Natural killer cell (primary cell): ENCODE results near the gene UBE2R2. TPM values are rescaled to one million over a fixed set of nuclear protein-coding genes. Genes with fewer than 3 reads are reported as not detected.
A peak's percentile ranks its signal among the peaks of the same experiment; 100 is the strongest.

Experiments
- ATAC-seq, 3 donors: fragments of 150-1000 bp in 2 of 3; fragments of 200-7000 bp in 1 of 3; cut with Tn5 transposase; 1 replicate in 1 of 3; 2 replicates in 2 of 3; pipeline ENCODE4 v1.10.0; 2021; ENCODE audit warnings: mild to moderate bottlenecking in 2 of 3, moderate library complexity in 2 of 3
- DNase-seq, 2 donors: peaks; one replicate each; pipeline versions ENCODE4 v3.0.0 to v3.0.0-alpha.2; 2013 to 2021; ENCODE audit warnings: mixed read lengths in 1 of 2
- H3K27ac ChIP-seq: one replicate; pipeline ENCODE4 v1.5.1; 2013; ENCODE audit warnings: mild to moderate bottlenecking, low read length
- H3K27me3 ChIP-seq: one replicate; pipeline ENCODE4 v1.6.1; 2013; ENCODE audit warnings: low read length; ENCODE audit not compliant: control insufficient read depth, insufficient read depth
- H3K36me3 ChIP-seq: one replicate; pipeline ENCODE4 v1.6.1; 2013; ENCODE audit warnings: low read length; ENCODE audit not compliant: control insufficient read depth, insufficient read depth
- H3K4me1 ChIP-seq: one replicate; pipeline ENCODE4 v1.6.1; 2013; ENCODE audit warnings: low read length; ENCODE audit not compliant: control insufficient read depth, insufficient read depth
- H3K4me3 ChIP-seq: one replicate; pipeline ENCODE4 v1.5.1; 2013; ENCODE audit warnings: low read length
- H3K9me3 ChIP-seq: one replicate; pipeline ENCODE4 v1.6.1; 2013; ENCODE audit warnings: low read length; ENCODE audit not compliant: control insufficient read depth, insufficient read depth
- H3K27ac Mint-ChIP-seq, 2 donors: one replicate each; pipeline ENCODE4 v1.8.0; 2022; ENCODE audit warnings: mild to moderate bottlenecking in 2 of 2, mixed read lengths in 2 of 2, moderate library complexity in 1 of 2
- H3K27me3 Mint-ChIP-seq, 2 donors: one replicate each; pipeline ENCODE4 v1.8.0; 2022; ENCODE audit warnings: low read depth in 2 of 2, mixed read lengths in 2 of 2
- H3K36me3 Mint-ChIP-seq: one replicate; pipeline ENCODE4 v1.8.0; 2022; ENCODE audit warnings: mixed read lengths
- H3K4me1 Mint-ChIP-seq, 2 donors: one replicate each; pipeline ENCODE4 v1.8.0; 2022; ENCODE audit warnings: mixed read lengths in 2 of 2
- H3K4me3 Mint-ChIP-seq: one replicate; pipeline ENCODE4 v1.8.0; 2022; ENCODE audit warnings: mild to moderate bottlenecking, moderate library complexity, mixed read lengths
- H3K9me3 Mint-ChIP-seq, 2 donors: one replicate each; pipeline ENCODE4 v1.8.0; 2022; ENCODE audit warnings: mixed read lengths in 2 of 2
- WGBS: methylation state at CpG from one replicate; pipeline ENCODE4 v1.1.7; 2013; ENCODE audit warnings: missing lambda C conversion rate; ENCODE audit not compliant: insufficient coverage; 5-methylcytosine and 5-hydroxymethylcytosine counted together
- intact Hi-C: fragments of 100-400 bp; cut with micrococcal nuclease; formaldehyde crosslinking; loops from one replicate; pipeline ENCODE4 v1.14.2; 2022
- total RNA-seq, 4 donors: library from RNA; stranded (reverse); fragments of 120-200 nt in 1 of 4; gene quantifications; one replicate each; pipeline versions ENCODE4 v1.2.3 to v1.2.4, GENCODE V29; 2013 to 2022
- TF ChIP-seq, protein P1 (sequence below): fragments of 200-600 bp; IDR thresholded peaks from one replicate; pipeline ENCODE4 v1.8.0; 2022; ENCODE audit warnings: antibody characterized with exemption

The UBE2R2 gene
- total RNA-seq, 3 donors from 2014 or later (not counting 1 experiment from before 2014, with no cell fraction given): 31.2 to 36.0 (median 31.9) TPM

GRCh38 chr9:33878691-33879366 is 61.9 kb downstream of the UBE2R2 start:
- no peaks in the 10 kb centered on the region for H3K36me3 ChIP-seq
- 86% methylated on average over 7 of the region's 7 CpGs for WGBS
- peaks cover 30 to 45% of the 10 kb centered on the region in 2 donors for H3K4me1 Mint-ChIP-seq
- intact Hi-C loops: no loop called here
- no peaks in the 10 kb centered on the region for H3K4me1 ChIP-seq
- no peaks in the 10 kb centered on the region for H3K27me3 ChIP-seq
- no peak for ATAC-seq
- DNase-seq: no peak
- H3K27ac Mint-ChIP-seq: peak overlapping the region; percentile 12 to 65
- H3K36me3 Mint-ChIP-seq: no peaks in the 10 kb centered on the region
- no peaks in the 10 kb centered on the region for H3K9me3 Mint-ChIP-seq
- TF ChIP-seq, protein P1, sequence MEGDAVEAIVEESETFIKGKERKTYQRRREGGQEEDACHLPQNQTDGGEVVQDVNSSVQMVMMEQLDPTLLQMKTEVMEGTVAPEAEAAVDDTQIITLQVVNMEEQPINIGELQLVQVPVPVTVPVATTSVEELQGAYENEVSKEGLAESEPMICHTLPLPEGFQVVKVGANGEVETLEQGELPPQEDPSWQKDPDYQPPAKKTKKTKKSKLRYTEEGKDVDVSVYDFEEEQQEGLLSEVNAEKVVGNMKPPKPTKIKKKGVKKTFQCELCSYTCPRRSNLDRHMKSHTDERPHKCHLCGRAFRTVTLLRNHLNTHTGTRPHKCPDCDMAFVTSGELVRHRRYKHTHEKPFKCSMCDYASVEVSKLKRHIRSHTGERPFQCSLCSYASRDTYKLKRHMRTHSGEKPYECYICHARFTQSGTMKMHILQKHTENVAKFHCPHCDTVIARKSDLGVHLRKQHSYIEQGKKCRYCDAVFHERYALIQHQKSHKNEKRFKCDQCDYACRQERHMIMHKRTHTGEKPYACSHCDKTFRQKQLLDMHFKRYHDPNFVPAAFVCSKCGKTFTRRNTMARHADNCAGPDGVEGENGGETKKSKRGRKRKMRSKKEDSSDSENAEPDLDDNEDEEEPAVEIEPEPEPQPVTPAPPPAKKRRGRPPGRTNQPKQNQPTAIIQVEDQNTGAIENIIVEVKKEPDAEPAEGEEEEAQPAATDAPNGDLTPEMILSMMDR: no peak
- no peaks in the 10 kb centered on the region for H3K9me3 ChIP-seq
- H3K27ac ChIP-seq: no peak overlapping the region
- H3K27me3 Mint-ChIP-seq: no peaks in the 10 kb centered on the region
- no peak overlapping the region for H3K4me3 Mint-ChIP-seq
- H3K4me3 ChIP-seq: no peak overlapping the region

- H3K27ac Mint-ChIP-seq: peak overlapping the region; percentile 51 to 68
- H3K36me3 ChIP-seq: no peaks in the 10 kb centered on the region
- no peaks in the 10 kb centered on the region for H3K9me3 Mint-ChIP-seq
- H3K27me3 Mint-ChIP-seq: no peaks in the 10 kb centered on the region
- TF ChIP-seq, protein P1: no peak
- intact Hi-C loops: no loop called here
- H3K4me3 Mint-ChIP-seq: no peak overlapping the region
- H3K4me3 ChIP-seq: no peak overlapping the region
- no peaks in the 10 kb centered on the region for H3K36me3 Mint-ChIP-seq
- H3K27me3 ChIP-seq: no peaks in the 10 kb centered on the region
- DNase-seq (no peak), ATAC-seq (no peak)
- H3K27ac ChIP-seq: no peak overlapping the region
- H3K9me3 ChIP-seq: no peaks in the 10 kb centered on the region
- WGBS: 94% methylated on average over 5 of the region's 8 CpGs
- H3K4me1 Mint-ChIP-seq: peaks cover 46 to 61% of the 10 kb centered on the region in 2 donors
- H3K4me1 ChIP-seq: no peaks in the 10 kb centered on the region
Measured at GRCh38 chr9:33880211-33881089, 63.5 kb downstream of the UBE2R2 start.

DNA sequence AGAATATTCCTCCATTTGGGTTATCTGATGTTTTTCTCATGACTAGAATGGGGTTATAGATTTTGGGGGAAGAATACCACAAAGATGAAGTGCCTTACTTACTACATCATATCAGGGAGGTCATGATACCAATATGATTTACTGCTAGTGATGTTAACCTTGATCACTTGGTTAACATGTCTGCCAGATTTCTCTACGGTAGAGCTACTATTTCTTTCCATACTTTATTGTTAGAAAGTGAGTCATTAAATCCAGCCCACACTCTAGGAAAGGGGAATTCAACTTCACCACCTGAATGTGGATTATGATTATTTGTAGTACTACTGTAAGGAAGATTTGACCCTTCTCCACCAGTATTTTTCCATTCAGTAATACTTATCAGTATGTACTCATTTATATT is 64.7 kb downstream of the UBE2R2 start:
- no peak overlapping the region for H3K4me3 Mint-ChIP-seq
- H3K4me1 Mint-ChIP-seq: peaks cover 51 to 66% of the 10 kb centered on the region in 2 donors

More for the DNA sequence above, 64.7 kb downstream of the UBE2R2 start:
- no CpG with 5 or more reads among the region's 1 CpG for WGBS
- Histone ChIP-seq H3K4me1 (no peaks in the 10 kb centered on the region), H3K27me3 (no peaks in the 10 kb centered on the region), H3K4me3 (no peak overlapping the region), H3K36me3 (no peaks in the 10 kb centered on the region), H3K27ac (no peak overlapping the region), H3K9me3 (no peaks in the 10 kb centered on the region)
- H3K27me3 Mint-ChIP-seq: no peaks in the 10 kb centered on the region
- DNase-seq: no peak
- peak overlapping the region; percentile 55 to 68 for H3K27ac Mint-ChIP-seq
- no peaks in the 10 kb centered on the region for H3K36me3 Mint-ChIP-seq
- intact Hi-C loops: no loop called here
- ATAC-seq: no peak
- TF ChIP-seq, protein P1: no peak
- H3K9me3 Mint-ChIP-seq: no peaks in the 10 kb centered on the region
